PC-9 (cell line): ENCODE data around the gene DYNLL2. TPM values are rescaled to one million over a fixed set of nuclear protein-coding genes. Genes with fewer than 3 reads are reported as not detected.

Experiments used
- BruUV-seq: library from RNA; stranded (reverse); fragments of 400-500 nt; replicated peaks from 2 replicates; lab custom pipeline; 2021; lab: Mats Ljungman, UMichigan
- CTCF ChIA-PET: fragments of 300-600 bp; sonication (Branson Sonifier 250); formaldehyde crosslinking; loops from one replicate; lab custom pipeline; 2022; ENCODE audit warnings: antibody characterized with exemption; lab: Charles Lee
- POLR2A ChIA-PET: fragments of 300-600 bp; sonication (Branson Sonifier 250); formaldehyde crosslinking; loops from one replicate; lab custom pipeline; 2022; ENCODE audit warnings: antibody characterized with exemption; ENCODE audit not compliant: unreplicated experiment; lab: Charles Lee
- DNase-seq, 2 experiments: peaks; one replicate each; pipeline versions ENCODE4 v3.0.0 to v3.0.0-alpha.2; 2015 to 2022; ENCODE audit warnings: mixed read lengths in 1 of 2
- H2AFZ ChIP-seq: fragments of 200-600 bp; sonication (generic); 2 replicates; pipeline ENCODE4 v1.8.1; 2017; ENCODE audit warnings: antibody characterized with exemption
- H3F3A ChIP-seq: fragments of 200-600 bp; sonication (generic); 2 replicates; pipeline ENCODE4 v1.8.1; 2017; ENCODE audit warnings: antibody characterized with exemption, mild to moderate bottlenecking, low read depth; ENCODE audit not compliant: insufficient read depth
- H3K27ac ChIP-seq: fragments of 200-600 bp; sonication (generic); 2 replicates; pipeline ENCODE4 v1.6.1; 2016; ENCODE audit warnings: mixed run types
- H3K27me3 ChIP-seq: fragments of 200-600 bp; sonication (generic); 2 replicates; pipeline ENCODE4 v1.6.1; 2016; ENCODE audit warnings: low read depth, mixed run types; ENCODE audit not compliant: insufficient read depth
- H3K36me3 ChIP-seq: fragments of 200-600 bp; sonication (generic); 2 replicates; pipeline ENCODE4 v1.6.1; 2016; ENCODE audit warnings: low read depth, mixed run types
- H3K4me1 ChIP-seq: fragments of 200-600 bp; sonication (generic); replicated peaks from 2 replicates; pipeline ENCODE4 v1.6.1; 2016; ENCODE audit warnings: mixed run types; ENCODE audit not compliant: insufficient read depth
- H3K4me2 ChIP-seq: fragments of 200-600 bp; sonication (generic); 2 replicates; pipeline ENCODE4 v1.6.1; 2017; ENCODE audit warnings: mixed run types
- H3K4me3 ChIP-seq: fragments of 200-600 bp; sonication (generic); 2 replicates; pipeline ENCODE4 v1.6.1; 2016; ENCODE audit warnings: mixed run types
- H3K79me2 ChIP-seq: fragments of 200-600 bp; sonication (generic); 2 replicates; pipeline ENCODE4 v1.6.1; 2017; ENCODE audit warnings: low read depth, mixed run types
- H3K9me2 ChIP-seq: fragments of 200-600 bp; sonication (generic); 2 replicates; pipeline ENCODE4 v1.8.1; 2017; ENCODE audit warnings: mild to moderate bottlenecking; ENCODE audit not compliant: insufficient read depth
- H3K9me3 ChIP-seq: fragments of 200-600 bp; sonication (generic); 2 replicates; pipeline ENCODE4 v1.8.1; 2016; ENCODE audit warnings: low read depth; ENCODE audit not compliant: insufficient read depth
- H4K20me1 ChIP-seq: fragments of 200-600 bp; sonication (generic); 2 replicates; pipeline ENCODE4 v1.8.1; 2017; ENCODE audit not compliant: insufficient read depth
- EZH2 ChIP-seq: fragments of 200-600 bp; sonication (generic); IDR thresholded peaks from 2 replicates; pipeline ENCODE4 v1.8.0; 2017; ENCODE audit warnings: antibody characterized with exemption, low read depth
- intact Hi-C: fragments of 100-400 bp; cut with micrococcal nuclease; formaldehyde crosslinking; loops from one replicate; pipeline ENCODE4 v1.10.0; 2022; ENCODE audit not compliant: unreplicated experiment
- total RNA-seq: library from RNA; stranded (reverse); gene quantifications from 2 replicates; pipeline ENCODE4 v1.2.3, GENCODE V29; 2021
- TF ChIP-seq, protein P1 (sequence below): fragments of 200-600 bp; sonication (generic); conservative IDR thresholded peaks from 2 replicates; pipeline ENCODE4 v1.6.1; 2017; ENCODE audit warnings: mixed run types, antibody characterized with exemption, mild to moderate bottlenecking, moderate library complexity

The DYNLL2 gene
- total RNA-seq, 1 experiment from 2014 or later = 36.2 TPM

DNA sequence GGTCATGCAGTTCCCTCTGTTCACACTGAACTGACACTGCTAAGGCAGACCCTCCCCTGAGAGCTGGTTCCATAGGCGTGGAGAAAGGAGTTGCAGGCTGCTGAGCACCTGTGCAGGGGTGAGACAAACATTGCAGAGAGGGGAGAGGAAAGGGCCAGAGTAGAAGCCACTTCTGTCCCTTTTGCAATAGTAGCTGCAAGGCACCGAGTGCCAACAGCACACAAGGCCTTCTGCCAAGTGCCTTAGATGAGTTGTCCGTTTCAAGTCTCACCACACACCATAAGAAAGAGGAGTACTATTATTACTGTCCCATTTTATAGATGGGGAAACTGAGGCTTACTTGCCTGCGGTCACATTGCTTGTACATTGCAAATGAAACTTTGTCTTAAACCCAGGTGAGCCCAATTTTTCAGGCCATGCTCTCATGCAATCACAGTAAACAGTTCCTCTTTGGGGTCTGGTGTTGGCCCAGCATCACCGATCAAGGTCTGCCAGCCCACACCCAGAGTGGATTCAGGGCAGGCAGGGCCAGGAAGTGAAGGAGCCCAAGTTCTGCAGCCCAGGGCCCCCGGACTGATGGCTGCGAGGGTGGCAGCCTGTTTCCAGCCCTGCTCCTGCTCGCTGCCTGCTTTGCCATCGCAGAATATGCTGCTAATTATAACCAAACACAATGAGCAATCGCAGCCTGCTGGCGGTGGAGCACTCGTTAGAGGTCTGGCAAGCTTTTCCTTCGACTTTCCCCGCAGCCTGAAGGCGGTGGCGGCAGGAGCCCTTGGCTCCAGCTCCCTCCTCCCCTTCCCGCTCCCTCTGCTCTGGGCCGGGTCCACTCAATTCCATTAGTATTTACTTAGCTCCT lies 36.8 kb upstream of the DYNLL2 start:
- Histone ChIP-seq H4K20me1 (no peaks in the 10 kb centered on the region), H3K27me3 (no peaks in the 10 kb centered on the region), H3K79me2 (no peaks in the 10 kb centered on the region), H3K27ac (no peak overlapping the region), H3K4me3 (no peak overlapping the region), H3K9me3 (no peaks in the 10 kb centered on the region; the same call in 1 of the 2 replicates), H3K36me3 (no peaks in the 10 kb centered on the region), H3K4me1 (no peaks in the 10 kb centered on the region), H3K9me2 (no peaks in the 10 kb centered on the region), H3K4me2 (no peak overlapping the region), H2AFZ (no peak overlapping the region), H3F3A (no peaks in the 10 kb centered on the region)
- intact Hi-C loops = no loop called here
- no TSS peak for BruUV-seq
- no peak for TF ChIP-seq EZH2
- TF ChIP-seq, protein P1, sequence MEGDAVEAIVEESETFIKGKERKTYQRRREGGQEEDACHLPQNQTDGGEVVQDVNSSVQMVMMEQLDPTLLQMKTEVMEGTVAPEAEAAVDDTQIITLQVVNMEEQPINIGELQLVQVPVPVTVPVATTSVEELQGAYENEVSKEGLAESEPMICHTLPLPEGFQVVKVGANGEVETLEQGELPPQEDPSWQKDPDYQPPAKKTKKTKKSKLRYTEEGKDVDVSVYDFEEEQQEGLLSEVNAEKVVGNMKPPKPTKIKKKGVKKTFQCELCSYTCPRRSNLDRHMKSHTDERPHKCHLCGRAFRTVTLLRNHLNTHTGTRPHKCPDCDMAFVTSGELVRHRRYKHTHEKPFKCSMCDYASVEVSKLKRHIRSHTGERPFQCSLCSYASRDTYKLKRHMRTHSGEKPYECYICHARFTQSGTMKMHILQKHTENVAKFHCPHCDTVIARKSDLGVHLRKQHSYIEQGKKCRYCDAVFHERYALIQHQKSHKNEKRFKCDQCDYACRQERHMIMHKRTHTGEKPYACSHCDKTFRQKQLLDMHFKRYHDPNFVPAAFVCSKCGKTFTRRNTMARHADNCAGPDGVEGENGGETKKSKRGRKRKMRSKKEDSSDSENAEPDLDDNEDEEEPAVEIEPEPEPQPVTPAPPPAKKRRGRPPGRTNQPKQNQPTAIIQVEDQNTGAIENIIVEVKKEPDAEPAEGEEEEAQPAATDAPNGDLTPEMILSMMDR = no peak
- no peak for DNase-seq
- ChIA-PET POLR2A (no interaction called here), CTCF (no interaction called here)

DNA sequence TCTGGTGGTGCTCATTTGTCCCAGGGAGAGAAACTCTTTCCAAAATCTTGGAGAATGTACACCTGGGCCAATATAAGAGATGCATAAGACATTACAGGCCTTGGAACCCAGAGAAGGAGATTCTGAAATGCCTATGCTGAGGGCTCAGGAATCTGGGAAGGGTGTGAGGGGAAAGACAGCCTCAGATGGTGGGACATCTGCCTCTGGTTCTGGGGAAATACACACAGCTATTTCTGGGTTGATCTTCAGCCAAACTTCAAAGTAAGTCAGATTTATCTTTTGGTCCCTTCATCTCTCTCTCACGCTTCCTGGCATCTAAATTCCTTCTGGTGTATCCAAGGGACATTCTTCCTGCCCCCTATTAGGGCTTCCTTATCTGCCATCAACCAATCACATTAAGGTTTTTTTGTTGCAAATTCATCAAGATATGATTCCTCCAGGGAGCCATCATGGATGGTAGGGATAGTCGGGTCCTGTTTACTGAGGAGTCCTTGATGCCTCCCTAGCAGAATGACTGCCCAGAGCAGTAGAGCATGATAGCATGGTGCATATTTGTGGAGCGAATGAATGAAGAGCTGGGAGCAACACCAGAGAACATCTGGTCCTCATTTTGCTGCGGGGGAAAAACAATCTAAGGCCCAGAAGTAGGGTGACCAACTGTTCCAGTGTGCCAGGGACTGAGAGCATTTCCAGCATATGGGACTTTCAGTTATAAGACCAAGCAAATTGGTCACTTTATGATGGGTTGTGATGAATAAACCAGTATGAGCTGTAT lies 35.7 kb upstream of the DYNLL2 start:
- no peak overlapping the region for H3K4me2 ChIP-seq
- no TSS peak for BruUV-seq

DNA sequence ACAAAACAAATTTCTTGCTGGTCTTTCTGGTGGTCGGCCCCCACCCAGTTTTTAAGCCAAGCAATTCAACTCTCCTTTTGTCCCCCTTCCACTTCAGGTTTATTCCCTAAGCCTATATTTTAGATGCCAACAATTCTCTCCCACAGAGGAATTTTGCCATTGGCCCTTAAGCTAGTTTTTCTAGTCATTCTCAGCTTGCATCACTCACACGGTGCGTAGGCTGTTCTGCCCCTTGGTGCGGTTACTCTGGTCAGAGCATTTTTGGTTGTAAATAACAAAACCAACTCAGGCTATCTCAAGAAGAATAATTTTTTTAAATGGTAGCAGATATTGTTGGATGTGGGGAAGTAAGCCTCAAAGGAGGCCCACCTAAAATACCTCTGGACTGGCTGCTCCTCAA lies 33.7 kb upstream of the DYNLL2 start:
- Histone ChIP-seq H2AFZ (no peak overlapping the region), H3K27ac (no peak overlapping the region), H3K9me3 (no peaks in the 10 kb centered on the region), H3K27me3 (no peaks in the 10 kb centered on the region), H3K4me3 (no peak overlapping the region), H4K20me1 (no peaks in the 10 kb centered on the region), H3K4me2 (no peak overlapping the region), H3K36me3 (no peaks in the 10 kb centered on the region), H3K79me2 (no peaks in the 10 kb centered on the region), H3K4me1 (no peaks in the 10 kb centered on the region), H3K9me2 (no peaks in the 10 kb centered on the region), H3F3A (no peaks in the 10 kb centered on the region)
- CTCF ChIA-PET = no interaction called here
- no TSS peak for BruUV-seq
- TF ChIP-seq, protein P1 = no peak
- TF ChIP-seq EZH2 = no peak
- DNase-seq = no peak
- intact Hi-C loops = no loop called here
- POLR2A ChIA-PET = no interaction called here

More for the DNA sequence above, 35.7 kb upstream of the DYNLL2 start:
- Histone ChIP-seq H3K27me3 (no peaks in the 10 kb centered on the region), H3K4me3 (no peak overlapping the region), H3K9me2 (no peaks in the 10 kb centered on the region), H3K36me3 (no peaks in the 10 kb centered on the region), H3K4me1 (no peaks in the 10 kb centered on the region), H3K79me2 (no peaks in the 10 kb centered on the region), H2AFZ (no peak overlapping the region), H3K9me3 (no peaks in the 10 kb centered on the region; the same call in 1 of the 2 replicates), H3F3A (no peaks in the 10 kb centered on the region), H3K27ac (no peak overlapping the region), H4K20me1 (no peaks in the 10 kb centered on the region)
- no peak for DNase-seq
- POLR2A ChIA-PET = no interaction called here
- CTCF ChIA-PET = no interaction called here
- intact Hi-C loops = no loop called here
- TF ChIP-seq, protein P1 = no peak
- no peak for TF ChIP-seq EZH2
